Lower lobe of right lung (tissue), 2 donors: ENCODE results near the gene EEFSEC. TPM values are rescaled to one million over a fixed set of nuclear protein-coding genes. Genes with fewer than 3 reads are reported as not detected.

Experiments used
- ATAC-seq, 2 donors: fragments of 200-7000 bp; cut with Tn5 transposase; one replicate each; pipeline ENCODE4 v1.9.1; 2020 to 2022; ENCODE audit warnings: mild to moderate bottlenecking in 2 of 2, moderate library complexity in 2 of 2
- DNase-seq: peaks from one replicate; pipeline ENCODE4 v3.0.0-alpha.2; 2020
- H3K27ac ChIP-seq: fragments of 200-600 bp; one replicate; pipeline ENCODE4 v1.8.0; 2022
- H3K27me3 ChIP-seq: fragments of 200-600 bp; one replicate; pipeline ENCODE4 v1.8.0; 2022; ENCODE audit warnings: low read depth
- H3K36me3 ChIP-seq: fragments of 200-600 bp; one replicate; pipeline ENCODE4 v1.8.0; 2022; ENCODE audit warnings: mild to moderate bottlenecking
- H3K4me1 ChIP-seq: fragments of 200-600 bp; one replicate; pipeline ENCODE4 v1.8.0; 2022
- H3K4me3 ChIP-seq: fragments of 200-600 bp; one replicate; pipeline ENCODE4 v1.8.0; 2022; ENCODE audit warnings: mild to moderate bottlenecking
- H3K9me3 ChIP-seq: fragments of 200-600 bp; one replicate; pipeline ENCODE4 v1.8.0; 2022
- intact Hi-C: fragments of 100-400 bp; cut with DNase I; formaldehyde crosslinking; loops from one replicate; pipeline ENCODE4 v1.11.0; 2022
- total RNA-seq: library from RNA; stranded (reverse); fragmentation: NEBNext Ultra II Directional; extraction: Animal tissue kit (Norgen Biotek cat#: 25700); gene quantifications from one replicate; pipeline ENCODE4 v1.2.1, GENCODE V29; 2021
- TF ChIP-seq, protein P1 (sequence below): fragments of 200-600 bp; IDR thresholded peaks from one replicate; pipeline ENCODE4 v1.8.0; 2022; ENCODE audit warnings: antibody characterized with exemption, mild to moderate bottlenecking
- donor health status: DM: no; HTN: yes; CAD: no; lungs with severe emphysema.

Gene EEFSEC
- total RNA-seq, 1 donor from 2014 or later, result 15.6 TPM

GRCh38 chr3:128301186-128302023 is 148.1 kb downstream of the EEFSEC start:
- Histone ChIP-seq H3K27ac (no peak overlapping the region), H3K36me3 (no peaks in the 10 kb centered on the region), H3K4me3 (no peak overlapping the region), H3K9me3 (no peaks in the 10 kb centered on the region), H3K27me3 (no peaks in the 10 kb centered on the region), H3K4me1 (no peaks in the 10 kb centered on the region)
- intact Hi-C loops, result no loop called here
- TF ChIP-seq, protein P1, sequence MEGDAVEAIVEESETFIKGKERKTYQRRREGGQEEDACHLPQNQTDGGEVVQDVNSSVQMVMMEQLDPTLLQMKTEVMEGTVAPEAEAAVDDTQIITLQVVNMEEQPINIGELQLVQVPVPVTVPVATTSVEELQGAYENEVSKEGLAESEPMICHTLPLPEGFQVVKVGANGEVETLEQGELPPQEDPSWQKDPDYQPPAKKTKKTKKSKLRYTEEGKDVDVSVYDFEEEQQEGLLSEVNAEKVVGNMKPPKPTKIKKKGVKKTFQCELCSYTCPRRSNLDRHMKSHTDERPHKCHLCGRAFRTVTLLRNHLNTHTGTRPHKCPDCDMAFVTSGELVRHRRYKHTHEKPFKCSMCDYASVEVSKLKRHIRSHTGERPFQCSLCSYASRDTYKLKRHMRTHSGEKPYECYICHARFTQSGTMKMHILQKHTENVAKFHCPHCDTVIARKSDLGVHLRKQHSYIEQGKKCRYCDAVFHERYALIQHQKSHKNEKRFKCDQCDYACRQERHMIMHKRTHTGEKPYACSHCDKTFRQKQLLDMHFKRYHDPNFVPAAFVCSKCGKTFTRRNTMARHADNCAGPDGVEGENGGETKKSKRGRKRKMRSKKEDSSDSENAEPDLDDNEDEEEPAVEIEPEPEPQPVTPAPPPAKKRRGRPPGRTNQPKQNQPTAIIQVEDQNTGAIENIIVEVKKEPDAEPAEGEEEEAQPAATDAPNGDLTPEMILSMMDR, result no peak
- no peak for ATAC-seq
- no peak for DNase-seq

GRCh38 chr3:128306481-128306880 is 153.2 kb downstream of the EEFSEC start:
- DNase-seq (no peak), ATAC-seq (no peak)
- TF ChIP-seq, protein P1, result no peak
- Histone ChIP-seq H3K27me3 (no peaks in the 10 kb centered on the region), H3K9me3 (no peaks in the 10 kb centered on the region), H3K36me3 (no peaks in the 10 kb centered on the region), H3K4me1 (no peaks in the 10 kb centered on the region), H3K4me3 (no peak overlapping the region), H3K27ac (no peak overlapping the region)
- intact Hi-C loops, result no loop called here

GRCh38 chr3:128307029-128307633 is 153.8 kb downstream of the EEFSEC start:
- H3K4me1 ChIP-seq, result no peaks in the 10 kb centered on the region
- no peaks in the 10 kb centered on the region for H3K9me3 ChIP-seq
- DNase-seq, result no peak
- no peaks in the 10 kb centered on the region for H3K27me3 ChIP-seq
- no peak overlapping the region for H3K4me3 ChIP-seq
- TF ChIP-seq, protein P1, result no peak
- no peaks in the 10 kb centered on the region for H3K36me3 ChIP-seq
- no peak for ATAC-seq
- intact Hi-C loops, result no loop called here
- no peak overlapping the region for H3K27ac ChIP-seq

DNA sequence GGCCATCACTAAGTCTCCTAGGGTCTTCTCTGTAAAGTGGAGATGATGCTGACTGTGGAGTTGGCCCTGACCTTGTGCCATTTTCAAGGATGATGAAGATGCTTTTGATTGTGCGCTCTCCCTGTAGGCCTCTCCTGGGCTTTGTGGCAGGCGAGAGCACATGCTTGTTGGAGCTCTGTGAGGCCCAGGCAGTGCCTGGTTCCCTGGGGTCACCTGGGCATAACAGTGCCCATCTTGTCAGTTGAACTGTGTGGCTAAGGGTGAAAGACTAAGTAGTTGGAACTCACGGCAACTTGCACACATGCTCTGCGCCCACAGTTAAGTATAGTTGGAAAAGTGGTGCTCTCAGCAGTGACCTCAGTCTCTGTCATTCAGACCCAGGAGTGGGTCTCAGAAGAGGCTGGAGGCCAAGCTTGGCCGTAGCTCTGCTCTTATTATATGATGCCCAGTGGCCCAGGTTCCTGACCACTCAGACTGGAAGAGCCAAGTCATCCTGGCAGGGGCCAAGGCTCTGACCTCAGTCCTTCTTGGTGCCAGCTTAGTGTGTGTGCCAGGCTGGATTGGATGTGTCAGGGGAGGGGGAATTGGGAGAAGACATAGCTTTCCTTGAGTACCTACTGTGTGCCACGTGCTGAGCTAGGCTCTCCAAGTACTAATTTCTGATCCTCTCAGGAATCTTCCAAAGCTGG is 154.6 kb downstream of the EEFSEC start:
- intact Hi-C loops, result no loop called here
- Histone ChIP-seq H3K4me1 (no peaks in the 10 kb centered on the region), H3K27ac (no peak overlapping the region), H3K4me3 (no peak overlapping the region), H3K36me3 (no peaks in the 10 kb centered on the region), H3K9me3 (no peaks in the 10 kb centered on the region), H3K27me3 (no peaks in the 10 kb centered on the region)
- ATAC-seq (no peak), DNase-seq (no peak)
- TF ChIP-seq, protein P1, result no peak

GRCh38 chr3:128309026-128309425 is 155.7 kb downstream of the EEFSEC start:
- Histone ChIP-seq H3K27ac (no peak overlapping the region), H3K4me3 (no peak overlapping the region), H3K36me3 (no peaks in the 10 kb centered on the region), H3K27me3 (no peaks in the 10 kb centered on the region), H3K4me1 (no peaks in the 10 kb centered on the region), H3K9me3 (no peaks in the 10 kb centered on the region)
- DNase-seq (no peak), ATAC-seq (no peak)
- intact Hi-C loops, result no loop called here
- TF ChIP-seq, protein P1, result no peak
